ENCODE measurements around the gene SDF2L1.
"Not testable (repeated sequence)": the region's sequence is repeated elsewhere in the genome, so short reads cannot be mapped to it uniquely, and the experiment has no call there.

SDF2L1 gene

GRCh38 chr22:21641789-21642583 is at the start of gene SDF2L1:
TSS of gene SDF2L1 (plus strand) at chr22:21642302. CDS start at chr22:21642337, 35 bp downstream.
- peak; percentile 93 to 97 (median 95) for DNase-seq (ENCODE audit: low read depth in 3 of 3)

GRCh38 chr22:21592422-21592821 is 49.7 kb upstream of the SDF2L1 start:
- no peak for DNase-seq (ENCODE audit: low read depth in 3 of 3)

- DNase-seq (ENCODE audit: low read depth in 3 of 3) = no peak
These were observed 48.5 kb upstream of the SDF2L1 start for GRCh38 chr22:21593406-21594232.

GRCh38 chr22:21594865-21595452 is 47.1 kb upstream of the SDF2L1 start:
- no peak for DNase-seq (ENCODE audit: low read depth in 3 of 3)

GRCh38 chr22:21596356-21597135 is 45.6 kb upstream of the SDF2L1 start:
- DNase-seq (ENCODE audit: low read depth in 3 of 3) = not testable (repeated sequence)

- no peak for DNase-seq (ENCODE audit: low read depth in 3 of 3)
These were observed 43.8 kb upstream of the SDF2L1 start for GRCh38 chr22:21598302-21598701.

GRCh38 chr22:21599053-21599893 is 42.8 kb upstream of the SDF2L1 start:
- no peak for DNase-seq (ENCODE audit: low read depth in 3 of 3)

- no peak for DNase-seq (ENCODE audit: low read depth in 3 of 3)
These were observed 39.5 kb upstream of the SDF2L1 start for GRCh38 chr22:21602579-21602978.

GRCh38 chr22:21603973-21604372 is 38.1 kb upstream of the SDF2L1 start:
- no peak for DNase-seq (ENCODE audit: low read depth in 3 of 3)

GRCh38 chr22:21605887-21606564 is 36.1 kb upstream of the SDF2L1 start:
- DNase-seq (ENCODE audit: low read depth in 3 of 3) = no peak

GRCh38 chr22:21606775-21607174 is 35.3 kb upstream of the SDF2L1 start:
- no peak for DNase-seq (ENCODE audit: low read depth in 3 of 3)

GRCh38 chr22:21609556-21610157 is 32.4 kb upstream of the SDF2L1 start:
- not testable (repeated sequence) for DNase-seq (ENCODE audit: low read depth in 3 of 3)

GRCh38 chr22:21611210-21611977 is 30.7 kb upstream of the SDF2L1 start:
- no peak for DNase-seq (ENCODE audit: low read depth in 3 of 3)

- no peak for DNase-seq (ENCODE audit: low read depth in 3 of 3)
These were observed 29.2 kb upstream of the SDF2L1 start for GRCh38 chr22:21612858-21613257.

- no peak for DNase-seq (ENCODE audit: low read depth in 3 of 3)
These were observed 28.4 kb upstream of the SDF2L1 start for GRCh38 chr22:21613553-21614233.

GRCh38 chr22:21615731-21616130 is 26.4 kb upstream of the SDF2L1 start:
- DNase-seq (ENCODE audit: low read depth in 3 of 3) = no peak

- not testable (repeated sequence) for DNase-seq (ENCODE audit: low read depth in 3 of 3)
These were observed 24.8 kb upstream of the SDF2L1 start for GRCh38 chr22:21617337-21617736.

GRCh38 chr22:21621025-21621424 is 21.1 kb upstream of the SDF2L1 start:
- no peak for DNase-seq (ENCODE audit: low read depth in 3 of 3)

All from stimulated activated CD4-positive, alpha-beta T cell treated with anti-CD3 and anti-CD28 coated beads, TNF-alpha, amount 100 ng/mL, for 48 hours (primary cell).